Activated CD4-positive, CD25-positive, alpha-beta regulatory T cell treated with anti-CD3 and anti-CD28 coated beads, Interleukin-2, amount 50 U/mL, for 16 hours (primary cell): ENCODE measurements around the gene SERPINF2.
"Not testable (repeated sequence)": the region's sequence is repeated elsewhere in the genome, so short reads cannot be mapped to it uniquely, and the experiment has no call there.

ENCODE experiments used
- DNase-seq: peaks from one replicate; pipeline ENCODE4 v3.0.0-alpha.2; 2020; ENCODE audit warnings: low read depth, low spot score

The SERPINF2 gene

DNA sequence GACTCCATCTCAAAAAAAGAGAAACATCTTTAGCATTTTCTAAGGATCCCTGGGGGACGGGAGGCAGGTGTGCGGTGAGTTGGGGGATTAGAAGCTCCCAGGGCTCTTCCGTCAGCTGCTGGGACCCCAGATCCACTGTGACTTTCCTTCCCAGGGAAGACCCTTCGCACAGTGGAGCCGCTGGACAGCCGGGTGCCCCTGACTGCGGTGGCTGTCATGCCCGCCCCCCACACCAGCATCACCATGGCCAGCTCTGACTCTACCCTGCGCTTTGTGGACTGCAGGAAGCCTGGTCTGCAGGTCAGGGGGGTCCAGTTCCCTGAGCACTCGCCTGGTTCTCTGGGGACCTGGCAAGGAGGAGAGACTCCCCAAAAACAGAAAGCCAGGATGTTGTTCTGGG, 7.3 kb upstream of the SERPINF2 start:
- DNase-seq = no peak

DNA sequence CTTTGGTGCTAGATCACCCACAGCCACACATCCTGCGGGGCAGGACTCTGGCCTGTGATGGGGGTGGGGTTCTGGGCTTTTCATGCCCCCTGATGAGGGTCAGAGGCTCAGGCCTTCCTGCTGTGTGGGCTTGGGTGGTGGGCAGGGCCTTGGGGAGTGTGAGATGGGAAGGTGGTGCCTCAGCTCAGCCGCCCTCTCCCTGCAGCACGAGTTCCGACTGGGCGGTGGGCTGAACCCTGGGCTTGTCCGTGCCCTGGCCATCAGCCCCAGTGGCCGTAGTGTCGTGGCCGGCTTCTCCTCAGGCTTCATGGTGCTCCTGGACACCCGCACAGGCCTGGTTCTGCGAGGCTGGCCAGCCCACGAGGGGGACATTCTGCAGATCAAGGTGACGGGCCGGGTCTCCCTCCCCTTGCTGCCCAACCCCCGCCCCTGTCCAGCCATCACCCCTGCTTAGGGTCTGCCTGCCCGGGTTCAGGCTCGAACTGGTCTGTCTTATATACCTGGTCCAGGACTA, 6.8 kb upstream of the SERPINF2 start:
- no peak for DNase-seq

DNA sequence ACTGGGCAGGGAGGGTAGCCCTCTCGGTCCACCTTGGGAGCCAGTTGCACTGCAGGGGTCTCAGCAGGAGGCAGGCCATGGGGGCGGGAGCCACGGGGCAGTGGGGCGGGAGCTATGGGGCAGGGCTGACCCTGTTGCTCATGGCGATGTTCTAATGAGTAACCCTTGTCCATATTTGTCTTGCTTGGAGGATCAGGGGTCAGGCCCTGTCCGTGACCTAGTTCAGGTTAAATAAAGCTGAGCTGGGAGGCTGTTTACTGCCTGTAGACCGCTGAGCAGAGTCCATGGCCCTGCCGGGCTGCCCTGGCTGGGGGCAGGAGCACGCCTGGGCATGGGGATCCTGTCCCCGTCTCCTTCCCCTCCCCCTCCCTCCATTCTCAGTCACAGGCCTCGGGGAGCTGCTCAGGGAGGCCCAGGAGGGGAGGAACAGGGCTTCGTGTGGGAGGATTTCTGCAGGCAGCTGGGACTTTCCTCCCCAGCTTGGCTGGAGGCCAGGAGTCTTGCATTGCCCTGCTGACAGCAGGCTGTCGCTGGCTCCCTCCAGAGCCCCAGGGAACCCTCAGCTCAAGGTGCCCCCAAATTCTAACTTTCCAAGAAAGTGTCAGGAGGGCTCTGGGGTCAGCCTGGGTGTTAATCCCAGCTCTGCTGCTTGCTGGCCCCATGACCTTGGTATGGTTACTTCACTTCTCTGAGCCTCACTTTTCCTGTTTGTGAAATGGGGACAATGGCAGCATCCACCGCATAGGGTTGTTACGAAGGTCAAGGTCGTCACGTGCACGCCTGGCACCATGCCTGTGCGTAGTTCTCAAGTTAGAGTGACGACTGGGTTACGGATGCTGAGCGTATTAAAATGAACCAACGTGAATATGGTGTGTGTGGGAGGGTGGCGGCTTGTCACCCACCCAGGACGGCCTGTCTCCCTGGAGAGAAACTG, 6.1 kb upstream of the SERPINF2 start:
- DNase-seq = no peak

GRCh38 chr17:1737531-1738291, 5.0 kb upstream of the SERPINF2 start:
- no peak for DNase-seq

GRCh38 chr17:1741899-1742298, 772 bp upstream of the SERPINF2 start:
- DNase-seq = not testable (repeated sequence)

DNA sequence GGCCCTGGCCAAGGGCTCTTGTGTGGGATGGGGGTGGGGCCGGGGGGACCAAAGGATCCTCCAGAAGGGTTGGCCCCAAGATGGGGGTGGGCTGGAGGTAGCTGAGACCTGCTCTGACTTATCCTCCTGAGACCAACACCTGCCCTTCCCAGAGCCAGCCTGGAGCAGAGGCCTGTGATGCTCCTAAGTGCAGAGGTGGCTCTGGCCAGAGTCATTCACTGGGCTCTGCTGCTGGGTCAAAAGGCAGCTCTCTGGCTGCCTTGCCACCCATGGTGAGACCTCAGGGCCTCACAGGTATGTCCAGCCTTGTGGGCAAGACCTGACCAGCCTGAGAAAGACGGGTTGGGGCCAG, 393 bp downstream of the SERPINF2 start:
- no peak for DNase-seq

DNA sequence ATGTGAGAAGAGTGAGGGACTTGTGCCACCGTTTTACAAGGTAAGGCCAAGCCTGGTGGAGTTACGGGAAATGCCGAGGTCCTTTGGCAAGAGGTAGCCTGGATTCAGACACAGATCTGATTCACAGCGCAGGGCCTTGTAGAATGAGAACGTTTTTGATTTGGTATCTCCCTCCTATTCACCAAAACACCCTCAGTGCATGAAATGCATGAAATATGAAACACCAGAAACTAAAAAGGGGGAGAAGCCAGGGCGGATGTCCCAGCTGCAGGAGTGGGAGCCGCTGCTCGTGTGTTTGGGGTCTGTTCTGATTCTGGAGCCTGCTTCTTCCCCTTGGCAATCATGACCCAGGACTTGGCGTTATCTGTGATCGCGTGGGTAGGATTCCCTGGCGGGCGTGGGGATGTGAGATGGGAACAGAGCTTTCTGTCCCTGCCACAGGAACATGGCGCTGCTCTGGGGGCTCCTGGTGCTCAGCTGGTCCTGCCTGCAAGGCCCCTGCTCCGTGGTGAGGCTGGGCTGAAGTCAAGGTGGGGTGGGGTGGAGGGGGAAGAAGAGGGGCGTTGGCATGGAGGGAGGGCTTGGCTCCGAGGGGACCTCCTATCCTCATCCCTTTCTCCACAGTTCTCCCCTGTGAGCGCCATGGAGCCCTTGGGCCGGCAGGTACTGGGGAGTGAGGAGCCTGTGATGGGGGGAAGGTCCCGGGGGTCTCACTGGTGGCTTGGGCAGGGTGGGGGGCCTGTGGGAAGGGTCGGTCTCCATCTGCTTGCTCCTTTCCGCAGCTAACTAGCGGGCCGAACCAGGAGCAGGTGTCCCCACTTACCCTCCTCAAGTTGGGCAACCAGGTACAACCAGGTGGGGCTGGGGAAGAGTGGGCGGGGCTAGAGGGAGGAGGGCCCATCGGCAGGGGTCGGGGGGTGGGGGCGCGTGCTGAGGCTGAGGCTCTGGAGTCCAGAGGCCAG, 2.2 kb downstream of the SERPINF2 start:
- DNase-seq = no peak

- DNase-seq = no peak
Observed at GRCh38 chr17:1745513-1746020, 2.9 kb downstream of the SERPINF2 start.

DNA sequence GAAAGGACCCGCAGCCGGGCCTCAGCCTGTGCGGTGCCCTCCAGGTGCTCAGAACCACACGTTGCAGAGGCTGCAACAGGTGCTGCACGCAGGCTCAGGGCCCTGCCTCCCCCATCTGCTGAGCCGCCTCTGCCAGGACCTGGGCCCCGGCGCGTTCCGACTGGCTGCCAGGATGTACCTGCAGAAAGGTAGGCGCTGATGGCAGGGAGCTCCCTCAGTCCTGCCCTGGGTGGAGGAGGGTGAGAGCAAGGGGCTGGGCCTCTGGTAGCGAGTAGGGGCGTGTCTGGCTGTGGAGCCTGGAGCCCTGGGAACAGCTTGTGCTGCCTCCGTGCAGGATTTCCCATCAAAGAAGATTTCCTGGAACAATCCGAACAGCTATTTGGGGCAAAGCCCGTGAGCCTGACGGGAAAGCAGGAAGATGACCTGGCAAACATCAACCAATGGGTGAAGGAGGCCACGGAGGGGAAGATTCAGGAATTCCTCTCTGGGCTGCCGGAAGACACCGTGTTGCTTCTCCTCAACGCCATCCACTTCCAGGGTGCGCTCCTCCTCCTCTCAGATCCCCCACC, 4.4 kb downstream of the SERPINF2 start:
- no peak for DNase-seq

- DNase-seq = no peak
Observed at GRCh38 chr17:1750628-1751027, 8.0 kb downstream of the SERPINF2 start.

DNA sequence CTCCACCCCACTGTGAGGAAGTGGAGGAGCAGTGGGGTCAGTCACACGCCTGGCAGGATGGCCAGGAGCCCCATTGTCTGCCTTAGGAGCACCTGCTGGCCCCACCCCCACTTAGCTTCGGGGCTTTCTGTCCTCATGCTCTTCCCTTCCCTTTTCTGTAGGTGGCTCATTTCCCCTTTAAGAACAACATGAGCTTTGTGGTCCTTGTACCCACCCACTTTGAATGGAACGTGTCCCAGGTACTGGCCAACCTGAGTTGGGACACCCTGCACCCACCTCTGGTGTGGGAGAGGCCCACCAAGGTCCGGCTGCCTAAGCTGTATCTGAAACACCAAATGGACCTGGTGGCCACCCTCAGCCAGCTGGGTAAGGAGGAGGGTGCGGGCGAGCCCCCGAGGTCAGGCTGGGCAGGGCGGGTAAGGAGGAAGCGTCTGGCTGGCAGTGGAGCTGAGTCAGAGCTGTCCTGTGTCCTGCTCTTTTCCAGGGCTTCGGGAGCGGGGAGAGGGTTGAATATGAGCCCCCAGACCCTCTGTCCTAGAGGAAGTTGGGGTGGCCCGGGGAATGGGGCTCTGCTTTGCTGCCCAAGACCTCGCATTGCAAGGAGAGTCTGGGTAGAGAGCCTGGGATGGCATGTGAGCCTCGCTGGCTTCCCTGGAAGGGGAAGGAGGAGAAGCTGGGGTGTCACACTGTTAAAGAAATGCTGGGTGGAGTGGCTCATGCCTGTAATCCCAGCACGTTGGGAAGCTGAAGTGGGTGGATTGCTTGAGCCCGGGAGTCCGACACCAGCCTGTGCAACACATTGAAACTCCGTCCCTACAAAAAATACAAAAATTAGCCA, 10.0 kb downstream of the SERPINF2 start:
- DNase-seq = no peak

DNA sequence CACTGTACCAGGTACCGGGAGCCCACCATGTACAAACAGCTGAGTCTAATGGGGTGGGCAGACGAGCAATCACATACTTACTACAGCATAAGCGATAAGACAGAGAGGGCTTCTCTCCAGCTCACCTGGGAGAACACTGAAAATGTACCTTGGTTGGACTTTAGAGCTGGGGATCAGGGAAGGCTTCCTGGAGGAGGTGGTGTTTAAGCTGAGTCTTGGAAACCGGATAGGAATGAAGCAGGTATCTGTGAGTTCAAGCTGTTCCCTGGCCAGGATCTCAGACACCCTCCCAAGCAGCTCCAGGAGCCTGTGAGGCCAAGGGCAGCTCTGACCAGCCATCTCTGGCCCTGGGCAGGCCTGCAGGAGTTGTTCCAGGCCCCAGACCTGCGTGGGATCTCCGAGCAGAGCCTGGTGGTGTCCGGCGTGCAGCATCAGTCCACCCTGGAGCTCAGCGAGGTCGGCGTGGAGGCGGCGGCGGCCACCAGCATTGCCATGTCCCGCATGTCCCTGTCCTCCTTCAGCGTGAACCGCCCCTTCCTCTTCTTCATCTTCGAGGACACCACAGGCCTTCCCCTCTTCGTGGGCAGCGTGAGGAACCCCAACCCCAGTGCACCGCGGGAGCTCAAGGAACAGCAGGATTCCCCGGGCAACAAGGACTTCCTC, 11.2 kb downstream of the SERPINF2 start:
- DNase-seq = no peak

DNA sequence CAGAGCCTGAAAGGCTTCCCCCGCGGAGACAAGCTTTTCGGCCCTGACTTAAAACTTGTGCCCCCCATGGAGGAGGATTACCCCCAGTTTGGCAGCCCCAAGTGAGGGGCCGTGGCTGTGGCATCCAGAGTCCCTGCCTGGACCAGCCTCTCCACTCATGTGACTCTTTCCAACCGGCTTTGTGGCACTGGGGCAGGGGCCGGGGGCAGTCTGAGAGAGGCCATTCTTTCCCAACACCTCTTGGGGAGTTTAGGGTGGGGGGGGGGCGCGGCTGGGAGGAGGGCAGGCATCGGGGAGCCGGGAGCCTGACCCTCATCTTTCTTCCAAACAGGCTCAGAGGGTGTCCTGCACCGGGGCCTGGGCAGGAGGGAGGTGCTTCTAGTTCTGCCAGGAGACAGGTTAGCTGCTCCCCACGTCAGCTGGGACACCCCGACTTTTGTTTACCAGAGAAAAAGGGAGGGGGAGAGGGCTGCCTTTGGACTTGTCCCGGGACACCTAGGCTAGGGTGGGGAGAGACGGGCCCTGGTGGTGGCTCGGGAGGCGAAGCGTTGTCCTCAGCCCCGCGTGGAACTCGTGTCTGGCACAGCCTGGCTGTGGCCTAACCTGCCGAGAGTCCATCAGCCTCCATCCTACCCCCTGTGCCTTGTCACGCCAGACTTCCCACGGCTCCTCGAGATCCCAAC, 11.9 kb downstream of the SERPINF2 start:
- no peak for DNase-seq

- no peak for DNase-seq
Observed at GRCh38 chr17:1755252-1755826, 12.7 kb downstream of the SERPINF2 start.

GRCh38 chr17:1755827-1756262, 13.2 kb downstream of the SERPINF2 start:
- DNase-seq = no peak

DNA sequence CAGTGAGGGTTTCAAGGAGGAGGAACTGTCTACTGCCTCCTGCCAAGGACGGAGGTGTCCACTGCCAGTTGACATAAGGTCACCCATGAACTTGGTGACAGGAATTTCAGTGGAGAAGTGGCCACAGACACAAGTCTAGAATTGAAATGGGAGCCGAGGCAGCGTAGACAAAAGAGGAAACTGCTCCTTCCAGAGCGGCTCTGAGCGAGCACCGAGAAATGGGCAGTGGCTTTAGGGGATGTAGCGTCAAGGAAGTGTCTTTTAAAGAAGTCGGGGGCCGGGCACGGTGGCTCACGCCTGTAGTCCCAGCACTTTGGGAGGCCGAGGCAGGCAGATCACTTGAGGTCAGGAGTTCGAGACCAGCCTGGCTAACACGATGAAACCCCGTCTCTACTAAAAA, 16.1 kb downstream of the SERPINF2 start:
- DNase-seq = no peak

- DNase-seq = no peak
Observed at GRCh38 chr17:1759529-1759928, 16.9 kb downstream of the SERPINF2 start.

DNA sequence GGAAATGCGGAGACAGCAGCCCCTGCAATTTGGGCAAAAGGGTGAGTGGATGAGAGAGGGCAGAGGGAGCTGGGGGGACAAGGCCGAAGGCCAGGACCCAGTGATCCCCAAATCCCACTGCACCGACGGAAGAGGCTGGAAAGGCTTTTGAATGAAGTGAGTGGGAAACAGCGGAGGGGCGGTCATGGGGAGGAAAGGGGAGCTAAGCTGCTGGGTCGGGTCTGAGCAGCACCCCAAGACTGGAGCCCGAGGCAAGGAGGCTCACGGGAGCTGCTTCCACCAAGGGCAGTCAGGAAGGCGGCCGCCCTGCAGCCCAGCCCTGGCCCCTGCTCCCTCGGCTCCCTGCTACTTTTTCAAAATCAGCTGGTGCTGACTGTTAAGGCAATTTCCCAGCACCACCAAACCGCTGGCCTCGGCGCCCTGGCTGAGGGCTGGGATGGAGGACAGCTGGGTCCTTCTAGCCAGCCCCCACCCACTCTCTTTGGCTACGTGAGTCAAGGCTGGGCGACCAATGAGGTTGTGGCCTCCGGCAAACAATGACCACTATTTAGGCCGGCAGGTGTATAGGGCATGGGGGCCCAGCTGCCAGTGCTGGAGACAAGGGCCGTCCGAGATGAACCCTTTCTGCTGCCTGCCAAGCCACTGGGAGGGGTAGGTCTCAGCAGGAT, 19.7 kb downstream of the SERPINF2 start:
- no peak for DNase-seq
